COR-L47 (cell line): ENCODE data around the gene WFDC11.
"Not testable (repeated sequence)": the region's sequence is repeated elsewhere in the genome, so short reads cannot be mapped to it uniquely, and the experiment has no call there.

Source experiments
- DNase-seq: peaks from one replicate; lab custom pipeline; 2025; lab: John Stamatoyannopoulos, UW

The WFDC11 gene

GRCh38 chr20:45670139-45670538 is at the start of gene WFDC11:
WFDC11 (minus strand) TSS chr20:45670239; CDS start chr20:45650600, 19,639 bp downstream.
- DNase-seq, result no peak

GRCh38 chr20:45716141-45716688 is 46.2 kb upstream of the WFDC11 start:
- DNase-seq, result not testable (repeated sequence)

GRCh38 chr20:45704969-45705637 is 35.1 kb upstream of the WFDC11 start, which contains the start of gene WFDC10B:
WFDC10B (minus strand) TSS chr20:45705019; CDS start chr20:45685992, 19,027 bp downstream.
- DNase-seq, result peak; percentile 62

GRCh38 chr20:45701873-45702272 is 31.8 kb upstream of the WFDC11 start, which contains the start of gene WFDC13:
WFDC13 (plus strand) TSS chr20:45702038; CDS start chr20:45702124, 86 bp downstream.
- no peak for DNase-seq

GRCh38 chr20:45701104-45701503 is 31.1 kb upstream of the WFDC11 start:
- no peak for DNase-seq

GRCh38 chr20:45695496-45695895 is 25.5 kb upstream of the WFDC11 start:
- DNase-seq, result no peak

- DNase-seq, result not testable (repeated sequence)
These were observed 23.3 kb upstream of the WFDC11 start for GRCh38 chr20:45693346-45693745.

- DNase-seq, result no peak
These were observed 15.9 kb upstream of the WFDC11 start for GRCh38 chr20:45685896-45686295.

- no peak for DNase-seq
These were observed 9.6 kb upstream of the WFDC11 start for GRCh38 chr20:45679650-45680049.

GRCh38 chr20:45672765-45673164 is 2.7 kb upstream of the WFDC11 start:
- no peak for DNase-seq

GRCh38 chr20:45657038-45657437 is 13.0 kb downstream of the WFDC11 start:
- not testable (repeated sequence) for DNase-seq

GRCh38 chr20:45651726-45652125 is 18.3 kb downstream of the WFDC11 start:
- DNase-seq, result not testable (repeated sequence)

- no peak for DNase-seq
These were observed 20.7 kb downstream of the WFDC11 start for GRCh38 chr20:45649312-45649863.

GRCh38 chr20:45647441-45648050 is 22.5 kb downstream of the WFDC11 start:
- no peak for DNase-seq

GRCh38 chr20:45646875-45647274 is 23.2 kb downstream of the WFDC11 start:
- DNase-seq, result no peak

GRCh38 chr20:45645869-45646268 is 24.2 kb downstream of the WFDC11 start:
- DNase-seq, result not testable (repeated sequence)

GRCh38 chr20:45641076-45641475 is 29.0 kb downstream of the WFDC11 start:
- not testable (repeated sequence) for DNase-seq

- DNase-seq, result no peak
These were observed 30.4 kb downstream of the WFDC11 start for GRCh38 chr20:45639687-45640086.

GRCh38 chr20:45636513-45636912 is 33.5 kb downstream of the WFDC11 start:
- DNase-seq, result no peak

- DNase-seq, result no peak
These were observed 38.9 kb downstream of the WFDC11 start, which contains the start of gene WFDC9 for GRCh38 chr20:45631184-45631583. WFDC9 (minus strand) TSS chr20:45631284; CDS start chr20:45610181, 21,103 bp downstream.

- DNase-seq, result no peak
These were observed 39.7 kb downstream of the WFDC11 start for GRCh38 chr20:45630371-45630770.

- peak; percentile 10 for DNase-seq
These were observed 40.4 kb downstream of the WFDC11 start, which contains the start of gene WFDC10A for GRCh38 chr20:45629496-45630100. WFDC10A (plus strand) TSS chr20:45629739; CDS start chr20:45629814, 75 bp downstream.
